ENCODE results near the gene ITPR2.

ITPR2 gene

DNA sequence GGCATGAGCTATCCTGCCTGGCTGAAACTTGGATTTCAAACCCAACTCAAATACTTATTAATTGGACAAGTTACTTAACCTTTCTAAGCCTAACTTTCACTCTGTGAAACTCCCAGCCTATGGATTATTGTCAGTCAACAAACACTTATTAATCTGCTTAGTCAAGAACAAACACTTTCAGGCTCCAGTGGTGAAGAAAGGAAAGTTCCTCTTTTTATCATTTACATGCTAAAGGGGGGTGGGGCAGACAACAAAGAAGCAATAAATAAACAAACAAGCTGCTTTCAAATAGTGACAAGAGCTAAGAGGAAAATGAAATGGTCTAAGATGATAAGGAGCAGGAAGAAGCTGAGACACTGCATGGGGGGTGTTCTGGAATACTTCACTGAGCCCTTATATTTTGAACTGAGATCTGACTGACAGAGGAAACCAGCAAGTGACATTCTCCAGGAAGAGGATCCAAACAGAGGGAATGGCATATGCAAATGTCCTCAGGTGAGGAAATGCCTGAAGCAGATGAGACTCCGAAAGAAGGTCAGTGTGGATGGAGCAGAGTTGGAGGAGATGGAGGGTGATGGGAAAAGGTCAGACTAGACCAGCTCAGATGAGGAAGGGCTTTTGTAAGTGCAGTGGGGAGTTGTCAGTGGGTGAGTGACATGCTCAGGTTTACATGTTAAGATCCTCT lies 259.6 kb downstream of the ITPR2 start:
- no peak for DNase-seq (ENCODE audit: low read depth in 2 of 2)

GRCh38 chr12:26572137-26572536 lies 260.9 kb downstream of the ITPR2 start:
- no peak for DNase-seq (ENCODE audit: low read depth in 2 of 2)

DNA sequence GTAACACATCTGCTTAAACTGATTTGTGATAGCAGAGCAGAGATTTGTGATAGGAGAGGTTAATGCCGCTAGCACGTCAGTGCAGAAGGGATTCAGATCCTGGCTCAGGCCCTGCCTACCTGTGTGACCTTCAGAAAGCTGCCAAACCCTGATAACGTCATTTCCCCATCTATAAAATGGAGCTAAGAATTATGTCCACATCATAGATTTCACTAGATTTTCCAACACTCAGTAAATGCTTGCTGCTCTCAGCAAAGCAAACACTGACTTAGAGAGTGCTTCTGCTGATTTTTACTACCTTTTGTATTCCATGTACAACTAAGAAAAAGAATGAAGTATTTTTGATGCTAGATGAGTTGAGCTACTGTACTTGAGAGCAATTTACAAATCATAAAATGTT lies 261.4 kb downstream of the ITPR2 start:
- DNase-seq (ENCODE audit: low read depth in 2 of 2), result no peak

- DNase-seq (ENCODE audit: low read depth in 2 of 2), result no peak
These were observed 265.9 kb downstream of the ITPR2 start for GRCh38 chr12:26567126-26567525.

DNA sequence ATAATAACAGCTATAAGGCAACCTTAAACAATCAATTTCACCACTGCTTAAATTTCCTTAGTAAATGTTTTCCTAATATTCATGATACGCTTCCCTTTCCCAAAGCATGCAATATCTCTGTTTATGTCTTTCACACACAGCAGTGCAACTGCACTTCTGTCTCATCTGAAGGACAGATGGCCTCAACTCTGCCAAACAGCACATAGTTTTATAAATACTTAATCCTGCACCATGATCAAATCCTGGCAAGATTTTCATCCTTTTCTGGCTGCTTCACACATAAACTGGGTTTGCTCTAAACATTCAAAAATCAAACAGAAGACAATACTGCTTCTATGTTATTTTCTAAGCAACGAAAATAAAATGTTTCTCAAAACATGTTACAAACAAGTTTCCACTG lies 266.3 kb downstream of the ITPR2 start:
- no peak for DNase-seq (ENCODE audit: low read depth in 2 of 2)

DNA sequence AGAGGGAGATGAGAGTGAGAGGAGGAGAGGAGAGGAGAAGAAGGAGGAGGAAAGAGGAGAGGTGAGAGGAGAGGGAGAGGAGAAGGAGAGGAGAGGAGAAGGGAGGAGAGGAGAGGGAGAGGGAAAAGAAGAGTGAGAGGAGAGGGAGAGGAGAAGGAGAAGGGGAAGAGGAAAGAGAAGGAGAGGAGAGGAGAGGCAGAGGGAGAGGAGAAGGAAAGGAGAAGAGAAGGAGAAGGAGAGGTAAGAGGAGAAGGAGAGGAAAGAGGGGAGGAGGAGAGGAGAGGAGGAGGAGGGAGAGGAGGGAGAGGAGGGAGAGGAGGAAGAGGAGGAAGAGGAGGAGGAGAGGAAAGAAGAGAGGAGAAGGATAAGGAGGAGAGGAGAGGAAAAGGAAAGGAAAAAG lies 266.8 kb downstream of the ITPR2 start:
- DNase-seq (ENCODE audit: low read depth in 2 of 2), result no peak

DNA sequence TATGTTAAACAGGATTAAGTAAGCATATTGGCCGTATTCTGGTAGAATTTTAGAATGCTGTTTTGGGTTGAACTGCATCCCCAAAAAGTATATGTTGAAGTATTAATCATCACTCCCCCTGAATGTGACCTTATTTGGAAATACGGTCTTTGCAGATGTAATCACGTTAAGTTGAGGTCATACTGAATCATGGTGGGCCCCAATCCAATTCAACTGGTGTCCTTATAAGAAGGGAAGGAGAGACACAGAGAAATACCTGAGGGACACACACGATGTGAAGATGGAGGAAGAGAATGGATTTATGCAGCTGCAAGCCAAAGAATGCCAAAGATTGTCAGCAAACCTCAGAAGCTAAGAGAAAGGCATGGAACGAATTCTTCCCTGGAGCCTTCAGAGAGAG lies 268.6 kb downstream of the ITPR2 start:
- DNase-seq (ENCODE audit: low read depth in 2 of 2), result no peak

GRCh38 chr12:26563552-26563951 lies 269.4 kb downstream of the ITPR2 start:
- no peak for DNase-seq (ENCODE audit: low read depth in 2 of 2)

- DNase-seq (ENCODE audit: low read depth in 2 of 2), result no peak
These were observed 275.7 kb downstream of the ITPR2 start for GRCh38 chr12:26557326-26557725.

DNA sequence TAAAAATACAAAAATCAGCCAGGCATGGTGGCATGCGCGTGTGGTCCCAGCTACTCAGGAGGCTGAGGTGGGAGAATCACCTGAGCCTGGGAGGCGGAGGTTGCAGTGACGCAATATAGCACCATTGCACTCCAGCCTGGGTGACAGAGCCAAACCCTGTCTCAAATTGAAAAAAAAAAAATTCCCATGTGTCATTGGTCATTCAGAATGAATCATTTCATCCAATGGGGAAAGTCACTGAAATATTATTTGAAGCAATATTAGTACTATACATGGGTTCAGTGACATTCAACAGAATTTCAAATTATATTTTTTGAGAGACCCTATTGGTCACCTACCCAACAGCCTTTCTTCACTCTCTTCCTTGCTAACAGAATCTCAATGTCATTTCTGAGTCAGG lies 276.1 kb downstream of the ITPR2 start:
- no peak for DNase-seq (ENCODE audit: low read depth in 2 of 2)

GRCh38 chr12:26555139-26555538 lies 277.9 kb downstream of the ITPR2 start:
- no peak for DNase-seq (ENCODE audit: low read depth in 2 of 2)

DNA sequence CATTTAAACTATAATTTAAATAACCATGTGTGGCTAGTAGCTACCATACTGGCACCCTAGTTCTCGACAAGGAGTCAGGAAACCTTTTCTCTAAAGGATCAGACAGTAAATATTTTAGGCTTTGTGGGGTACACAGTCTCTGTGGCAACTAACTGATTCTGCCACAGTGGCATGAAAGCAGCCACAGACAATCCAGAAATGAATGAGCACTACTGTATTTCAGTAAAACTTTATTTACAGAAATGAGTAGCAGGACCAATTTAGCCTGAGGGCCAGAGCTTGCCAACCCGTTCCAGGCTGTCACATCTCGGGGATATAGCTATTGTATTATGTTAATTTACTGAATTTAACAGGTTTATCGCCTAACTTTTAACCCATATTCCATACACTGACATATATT lies 278.7 kb downstream of the ITPR2 start:
- no peak for DNase-seq (ENCODE audit: low read depth in 2 of 2)

- no peak for DNase-seq (ENCODE audit: low read depth in 2 of 2)
These were observed 281.6 kb downstream of the ITPR2 start for GRCh38 chr12:26551385-26551784.

DNA sequence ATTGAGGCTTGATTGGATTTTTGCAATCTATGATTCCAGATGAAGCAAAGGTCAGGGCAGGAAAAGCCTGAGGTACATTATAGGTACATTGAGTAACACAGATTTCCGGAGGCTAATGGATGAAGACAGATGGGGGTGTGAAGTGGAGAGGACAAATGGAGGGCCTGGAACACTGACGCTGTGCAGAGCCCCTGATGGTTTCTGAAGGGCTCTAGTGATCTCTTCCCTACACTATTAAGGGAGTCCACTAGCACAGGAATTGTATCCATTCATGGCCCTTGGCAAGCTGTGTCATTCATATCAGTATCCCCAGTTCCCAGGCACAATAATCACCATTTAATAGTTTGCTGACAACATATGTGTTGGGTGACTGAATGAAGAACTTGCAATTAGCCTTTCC lies 284.8 kb downstream of the ITPR2 start:
- DNase-seq (ENCODE audit: low read depth in 2 of 2), result no peak

- DNase-seq (ENCODE audit: low read depth in 2 of 2), result no peak
These were observed 286.3 kb downstream of the ITPR2 start for GRCh38 chr12:26546535-26547314.

DNA sequence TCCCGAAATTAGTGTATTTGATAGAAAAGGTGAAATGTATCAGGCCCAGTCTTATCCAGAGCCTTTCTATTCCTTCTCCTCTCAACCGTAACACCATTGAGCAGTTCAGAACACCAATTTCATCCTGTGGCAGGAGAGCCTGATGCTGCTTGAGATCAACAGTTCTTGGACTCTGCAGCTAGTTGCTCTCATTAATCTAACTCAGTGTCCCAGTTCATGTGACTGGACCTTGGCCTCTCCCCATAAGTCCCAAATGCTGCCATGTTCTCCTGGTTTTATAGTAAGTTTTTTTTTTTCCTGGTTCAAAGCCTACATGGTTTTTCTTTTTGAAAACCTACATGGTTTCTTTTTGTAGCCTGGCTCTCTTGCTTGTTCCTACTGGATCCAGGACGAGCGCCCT lies 293.9 kb downstream of the ITPR2 start:
- no peak for DNase-seq (ENCODE audit: low read depth in 2 of 2)

DNA sequence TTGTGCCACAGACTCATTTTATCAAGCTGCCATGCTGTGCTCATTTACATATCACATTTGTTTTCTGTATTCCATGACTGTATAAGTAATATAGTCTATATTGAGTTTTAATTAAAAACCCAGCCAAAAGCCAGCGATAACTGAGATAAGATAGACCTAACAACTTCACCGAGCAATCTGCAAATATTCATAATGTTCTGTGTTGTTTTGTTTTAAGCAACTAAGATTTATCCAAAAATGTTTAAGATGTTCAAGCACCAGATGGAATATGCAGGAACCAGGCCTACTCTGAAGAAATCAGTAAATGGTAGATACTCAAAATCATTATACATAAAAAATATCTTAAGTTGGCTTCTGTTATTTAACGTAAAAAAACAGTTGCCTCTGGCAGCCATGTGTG lies 295.3 kb downstream of the ITPR2 start:
- no peak for DNase-seq (ENCODE audit: low read depth in 2 of 2)

- no peak for DNase-seq (ENCODE audit: low read depth in 2 of 2)
These were observed 295.9 kb downstream of the ITPR2 start for GRCh38 chr12:26537126-26537525.

- DNase-seq (ENCODE audit: low read depth in 2 of 2), result no peak
These were observed 297.2 kb downstream of the ITPR2 start for GRCh38 chr12:26535826-26536225.

DNA sequence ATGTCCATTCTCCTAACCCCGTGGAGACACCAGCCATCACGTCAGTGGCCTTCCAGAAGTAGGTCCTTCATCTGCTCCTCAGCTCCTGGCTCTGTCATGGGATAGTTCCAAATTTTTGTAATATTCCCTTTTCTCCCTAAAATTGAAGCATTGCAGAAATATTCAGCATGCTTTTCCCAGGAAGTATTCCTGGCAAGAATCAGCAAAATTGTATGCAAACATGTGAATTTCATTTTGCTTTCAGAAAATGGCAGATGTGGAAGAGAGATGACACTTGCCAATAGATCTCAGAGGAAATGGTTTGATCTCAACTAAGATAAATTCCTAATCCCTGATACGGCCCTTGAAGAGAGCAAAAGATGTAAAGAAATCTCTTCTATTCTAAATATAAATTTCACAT lies 298.9 kb downstream of the ITPR2 start:
- DNase-seq (ENCODE audit: low read depth in 2 of 2), result no peak

DNA sequence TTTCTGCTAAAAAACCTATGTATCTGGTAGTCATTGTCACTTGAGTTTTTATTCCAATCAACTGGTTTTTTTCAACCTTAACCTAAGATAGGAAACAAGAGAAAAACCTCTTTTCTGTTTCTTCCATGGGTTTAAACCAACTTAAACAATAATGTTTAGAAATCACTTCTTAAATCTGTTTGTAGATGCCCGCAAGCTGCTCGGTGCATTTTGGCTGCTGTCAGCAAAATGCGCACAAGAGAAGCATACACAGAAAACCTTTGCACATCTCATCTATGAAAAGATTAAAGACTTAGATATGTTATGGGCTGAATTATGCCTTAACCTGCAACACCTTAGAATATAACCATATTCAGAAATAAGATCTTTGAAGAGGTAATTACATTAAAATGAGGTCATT lies 299.8 kb downstream of the ITPR2 start:
- DNase-seq (ENCODE audit: low read depth in 2 of 2), result no peak

- DNase-seq (ENCODE audit: low read depth in 2 of 2), result no peak
These were observed 302.5 kb downstream of the ITPR2 start for GRCh38 chr12:26530461-26530860.

- DNase-seq (ENCODE audit: low read depth in 2 of 2), result no peak
These were observed 304.1 kb downstream of the ITPR2 start for GRCh38 chr12:26528943-26529342.

DNA sequence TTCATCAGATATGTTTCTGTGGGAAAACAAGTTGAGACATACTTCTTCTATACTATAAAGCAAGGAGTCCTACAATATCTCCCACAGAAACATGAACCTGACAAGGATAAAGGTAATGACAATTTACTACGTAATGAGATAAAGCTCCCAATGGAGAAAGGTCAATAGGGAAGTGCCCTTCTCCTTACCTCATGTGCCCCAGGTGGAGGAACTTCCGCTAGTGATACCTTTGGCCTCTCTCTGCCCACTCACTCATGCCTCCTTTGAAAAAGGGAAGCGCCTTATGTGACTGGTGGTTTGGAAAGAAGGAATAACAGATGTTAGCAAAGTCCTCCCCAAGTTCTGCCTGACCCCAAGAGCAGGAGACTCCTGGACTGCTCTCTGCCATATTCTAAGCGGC lies 305.3 kb downstream of the ITPR2 start:
- no peak for DNase-seq (ENCODE audit: low read depth in 2 of 2)
